Measurements from ENCODE around the gene ZFYVE16. TPM values are rescaled to one million over a fixed set of nuclear protein-coding genes. Genes with fewer than 3 reads are reported as not detected.

ZFYVE16 gene
- total RNA-seq, 1 experiment from 2014 or later = 21.9 TPM

DNA sequence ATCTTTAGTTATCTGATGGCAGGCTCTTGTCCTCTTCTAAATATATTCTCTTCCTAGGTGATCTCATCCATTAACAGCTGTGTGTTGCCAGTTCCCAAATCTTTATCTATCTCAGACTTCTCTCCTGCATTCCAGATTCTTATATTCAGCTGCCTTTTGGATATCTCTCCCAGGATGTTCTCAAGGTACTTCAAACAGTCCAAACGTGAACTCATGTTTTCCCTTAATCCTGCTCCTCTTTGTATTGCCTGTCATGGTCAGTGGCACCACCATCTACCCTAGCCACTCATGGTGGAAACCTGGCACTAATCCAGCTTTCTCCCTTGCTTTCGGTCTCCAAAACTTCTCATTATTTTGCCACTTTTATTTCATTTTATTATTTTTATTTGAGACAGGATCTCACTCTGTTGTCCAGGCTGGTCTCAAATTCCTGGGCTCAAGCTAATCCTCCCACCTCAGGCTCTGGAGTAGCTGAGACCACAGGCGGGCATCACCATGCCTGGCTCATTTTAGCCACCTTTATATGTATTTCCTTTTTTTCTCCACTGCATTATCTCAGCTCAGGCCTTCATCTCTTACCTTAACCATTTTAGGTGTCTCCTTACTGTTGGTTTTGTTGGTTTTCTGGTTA lies 3.8 kb downstream of the ZFYVE16 start:
- no CpG with 5 or more reads among the region's 3 CpGs for WGBS (ENCODE audit: extremely low coverage, insufficient read length, low lambda C conversion rate)
- Histone ChIP-seq H2BK5ac (ENCODE audit: insufficient read length, low read length) (no peak overlapping the region), H3K79me2 (ENCODE audit: insufficient read depth, low read length) (peaks cover 5% of the 10 kb centered on the region; the same call in 1 of the 2 replicates), H3K4ac (ENCODE audit: low read depth, low read length) (no peak overlapping the region), H3T11ph (ENCODE audit: low read length) (no peak overlapping the region), H3K79me1 (ENCODE audit: insufficient read depth, low read depth, low read length, poor library complexity, severe bottlenecking) (peaks cover 4% of the 10 kb centered on the region), H4K8ac (replicated peaks; ENCODE audit: insufficient read length, low read depth, low read length) (no peak overlapping the region), H3K9me3 (ENCODE audit: control insufficient read depth, low read depth, low read length) (no peaks in the 10 kb centered on the region), H3K9ac (ENCODE audit: extremely low read depth, insufficient read length, low read length) (no peak overlapping the region), H3K27ac (ENCODE audit: insufficient read length, low read depth, low read length) (no peak overlapping the region), H3K56ac (ENCODE audit: insufficient read length, low read depth, low read length) (no peak overlapping the region), H4K5ac (ENCODE audit: insufficient read length, low read depth, low read length) (no peak overlapping the region), H4K91ac (ENCODE audit: insufficient read length, low read depth, low read length) (no peak overlapping the region), H3K4me2 (ENCODE audit: insufficient read depth, insufficient read length, low read length) (no peak overlapping the region), H3K23me2 (ENCODE audit: insufficient read length, low read depth, low read length, poor library complexity, severe bottlenecking) (peaks cover 5% of the 10 kb centered on the region), H3K23ac (ENCODE audit: insufficient read length, low read depth, low read length) (no peak overlapping the region), H2AK5ac (ENCODE audit: insufficient read length, low read length) (no peak overlapping the region), H3K14ac (ENCODE audit: insufficient read depth, low read length) (no peak overlapping the region), H3K18ac (ENCODE audit: insufficient read length, low read depth, low read length) (no peak overlapping the region), H3K4me1 (ENCODE audit: insufficient read depth, low read length) (peaks cover 2% of the 10 kb centered on the region; the same call in 1 of the 2 replicates), H2AFZ (ENCODE audit: low read length) (no peak overlapping the region), H2BK15ac (ENCODE audit: low read depth, low read length) (no peak overlapping the region), H2BK12ac (ENCODE audit: insufficient read length, low read depth, low read length) (no peak overlapping the region), H2BK20ac (ENCODE audit: low read depth, low read length, poor library complexity, severe bottlenecking) (no peak overlapping the region), H4K20me1 (ENCODE audit: control insufficient read depth, insufficient read depth, insufficient read length) (no peaks in the 10 kb centered on the region), H3K27me3 (ENCODE audit: insufficient read depth, low read length) (no peaks in the 10 kb centered on the region), H2BK120ac (ENCODE audit: low read depth, low read length, poor library complexity, severe bottlenecking) (no peak overlapping the region)
- Mint-ChIP-seq H3K4me1 (peaks cover 9 to 14% of the 10 kb centered on the region in 2 experiments), H3K27me3 (ENCODE audit: low read depth) (no peaks in the 10 kb centered on the region), H3K9me3 (no peaks in the 10 kb centered on the region), H3K36me3 (ENCODE audit: insufficient read depth in 1 of 3, low read depth in 3 of 3) (peaks cover 5 to 22% (median 10%) of the 10 kb centered on the region in 3 experiments; a peak in 6 of 7 replicates), H3K4me3 (no peak overlapping the region), H3K27ac (no peak overlapping the region)
- TF ChIP-seq, protein P1, sequence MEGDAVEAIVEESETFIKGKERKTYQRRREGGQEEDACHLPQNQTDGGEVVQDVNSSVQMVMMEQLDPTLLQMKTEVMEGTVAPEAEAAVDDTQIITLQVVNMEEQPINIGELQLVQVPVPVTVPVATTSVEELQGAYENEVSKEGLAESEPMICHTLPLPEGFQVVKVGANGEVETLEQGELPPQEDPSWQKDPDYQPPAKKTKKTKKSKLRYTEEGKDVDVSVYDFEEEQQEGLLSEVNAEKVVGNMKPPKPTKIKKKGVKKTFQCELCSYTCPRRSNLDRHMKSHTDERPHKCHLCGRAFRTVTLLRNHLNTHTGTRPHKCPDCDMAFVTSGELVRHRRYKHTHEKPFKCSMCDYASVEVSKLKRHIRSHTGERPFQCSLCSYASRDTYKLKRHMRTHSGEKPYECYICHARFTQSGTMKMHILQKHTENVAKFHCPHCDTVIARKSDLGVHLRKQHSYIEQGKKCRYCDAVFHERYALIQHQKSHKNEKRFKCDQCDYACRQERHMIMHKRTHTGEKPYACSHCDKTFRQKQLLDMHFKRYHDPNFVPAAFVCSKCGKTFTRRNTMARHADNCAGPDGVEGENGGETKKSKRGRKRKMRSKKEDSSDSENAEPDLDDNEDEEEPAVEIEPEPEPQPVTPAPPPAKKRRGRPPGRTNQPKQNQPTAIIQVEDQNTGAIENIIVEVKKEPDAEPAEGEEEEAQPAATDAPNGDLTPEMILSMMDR (conservative IDR thresholded peaks at IDR 0.05) = no peak
- no peak for DNase-seq

Measured in H9 (cell line).